Spleen (tissue), 11 donors: ENCODE results near the gene DPF3. TPM values are rescaled to one million over a fixed set of nuclear protein-coding genes. Genes with fewer than 3 reads are reported as not detected.

Experiments used
- DNase-seq: peaks from one replicate; pipeline ENCODE4 v3.0.0-alpha.2; 2020
- H3K27ac ChIP-seq, 8 donors: fragments of 200-600 bp; sonication (generic) in 7 of 8; 1 replicate in 4 of 8; 2 replicates in 4 of 8; pipeline versions ENCODE4 v1.5.0 to v1.8.0; 2016 to 2021; ENCODE audit warnings: inconsistent platforms in 4 of 8, mild to moderate bottlenecking in 4 of 8, moderate library complexity in 1 of 8
- H3K27me3 ChIP-seq, 7 donors: fragments of 200-600 bp; sonication (generic) in 6 of 7; replicated peaks in 1 of 7; 1 replicate in 4 of 7; 2 replicates in 3 of 7; pipeline versions ENCODE4 v1.5.0 to v1.8.0; 2016 to 2021; ENCODE audit warnings: inconsistent platforms in 3 of 7, mild to moderate bottlenecking in 1 of 7
- H3K36me3 ChIP-seq, 6 donors: fragments of 200-600 bp; sonication (generic) in 5 of 6; 1 replicate in 4 of 6; 2 replicates in 2 of 6; pipeline versions ENCODE4 v1.5.0 to v1.8.0; 2016 to 2021; ENCODE audit warnings: inconsistent platforms in 2 of 6
- H3K4me1 ChIP-seq, 6 donors: fragments of 200-600 bp; sonication (generic) in 5 of 6; 1 replicate in 3 of 6; 2 replicates in 3 of 6; pipeline versions ENCODE4 v1.5.0 to v1.8.0; 2016 to 2021; ENCODE audit warnings: inconsistent platforms in 3 of 6
- H3K4me3 ChIP-seq, 8 donors: fragments of 200-600 bp; sonication (generic) in 7 of 8; 1 replicate in 4 of 8; 2 replicates in 4 of 8; pipeline versions ENCODE4 v1.5.0 to v1.8.0; 2016 to 2021; ENCODE audit warnings: inconsistent platforms in 4 of 8, mild to moderate bottlenecking in 4 of 8, moderate library complexity in 2 of 8
- H3K9me3 ChIP-seq, 8 donors: fragments of 200-600 bp; sonication (generic) in 7 of 8; 1 replicate in 4 of 8; 2 replicates in 4 of 8; pipeline versions ENCODE4 v1.5.0 to v1.8.0; 2016 to 2021; ENCODE audit warnings: inconsistent platforms in 4 of 8
- POLR2A ChIP-seq, 3 donors: fragments of 450-650 bp; IDR thresholded peaks; one replicate each; pipeline ENCODE4 v1.5.1; 2017; ENCODE audit warnings: antibody characterized with exemption in 3 of 3, mild to moderate bottlenecking in 1 of 3
- POLR2AphosphoS5 ChIP-seq, 3 donors: sonication (generic); formaldehyde crosslinking; IDR thresholded peaks; one replicate each; pipeline ENCODE4 v1.5.1; 2017; ENCODE audit warnings: antibody characterized with exemption in 3 of 3
- WGBS, 5 donors: extraction: QIAGEN DNeasy Blood & Tissue Kit in 3 of 5; methylation state at CpG; one replicate each; pipeline versions ENCODE4 v1.1.5 to v1.1.7; 2013 to 2018; 5-methylcytosine and 5-hydroxymethylcytosine counted together
- intact Hi-C: fragments of 100-400 bp; cut with DNase I; formaldehyde crosslinking; loops from one replicate; pipeline ENCODE4 v1.15.0; 2023; ENCODE audit warnings: low total_unique reads
- polyA plus RNA-seq, 3 donors: library from polyadenylated mRNA; stranded (reverse); fragments of 200-250 nt; gene quantifications; one replicate each; pipeline ENCODE4 v1.2.1, GENCODE V29; 2013
- total RNA-seq, 7 donors: library from RNA; depleted of rRNA in 3 of 7; stranded (reverse); fragments of >200 nt in 3 of 7; fragmentation: NEBNext Ultra II Directional in 4 of 7; extraction: Animal tissue kit (Norgen Biotek cat#: 25700) in 4 of 7; gene quantifications; one replicate each; pipeline versions ENCODE4 v1.1.0 to v1.2.1, GENCODE V29; 2016 to 2021
- TF ChIP-seq, protein P1 (sequence below), 11 experiments: fragments of 200-600 bp in 7 of 11; fragments of 450-650 bp in 4 of 11; sonication (generic) in 4 of 11; IDR thresholded peaks in 8 of 11; conservative IDR thresholded peaks in 3 of 11; 1 replicate in 7 of 11; 2 replicates in 4 of 11; pipeline versions ENCODE4 v1.4.0 to v1.8.0; 2016 to 2021; ENCODE audit warnings: antibody characterized with exemption in 11 of 11, inconsistent platforms in 4 of 11, mild to moderate bottlenecking in 1 of 11
- donor health status: healthy with polysubstance abuse.
- donor health status: DM: no; HTN: no; CAD: no; lungs with moderate emphysema.
- donor health status: DM: no; HTN: no; CAD: no.
- donor health status: Bipolar disorder and iron deficiency.
- donor health status: healthy.
- donor health status: DM: no; HTN: no; CAD: no.
- donor health status: DM: yes; HTN: yes; CAD: no.

The DPF3 gene
- total and polyA plus RNA-seq, 10 donors = 0.76 to 8.9 (median 3.0) TPM

GRCh38 chr14:72597252-72598233 is 296.4 kb downstream of the DPF3 start:
- H3K4me1 ChIP-seq = peaks cover 0 to 42% (median 8%) of the 10 kb centered on the region in 6 donors
- no peaks in the 10 kb centered on the region for H3K36me3 ChIP-seq
- 55 to 79% (median 68%) methylated on average over 16 of the region's 16 CpGs for WGBS, 5 donors
- peaks cover 0 to 52% (median 0%) of the 10 kb centered on the region in 7 donors for H3K27me3 ChIP-seq
- no peak for TF ChIP-seq POLR2AphosphoS5 (IDR thresholded peaks at IDR 0.05)
- TF ChIP-seq, protein P1, sequence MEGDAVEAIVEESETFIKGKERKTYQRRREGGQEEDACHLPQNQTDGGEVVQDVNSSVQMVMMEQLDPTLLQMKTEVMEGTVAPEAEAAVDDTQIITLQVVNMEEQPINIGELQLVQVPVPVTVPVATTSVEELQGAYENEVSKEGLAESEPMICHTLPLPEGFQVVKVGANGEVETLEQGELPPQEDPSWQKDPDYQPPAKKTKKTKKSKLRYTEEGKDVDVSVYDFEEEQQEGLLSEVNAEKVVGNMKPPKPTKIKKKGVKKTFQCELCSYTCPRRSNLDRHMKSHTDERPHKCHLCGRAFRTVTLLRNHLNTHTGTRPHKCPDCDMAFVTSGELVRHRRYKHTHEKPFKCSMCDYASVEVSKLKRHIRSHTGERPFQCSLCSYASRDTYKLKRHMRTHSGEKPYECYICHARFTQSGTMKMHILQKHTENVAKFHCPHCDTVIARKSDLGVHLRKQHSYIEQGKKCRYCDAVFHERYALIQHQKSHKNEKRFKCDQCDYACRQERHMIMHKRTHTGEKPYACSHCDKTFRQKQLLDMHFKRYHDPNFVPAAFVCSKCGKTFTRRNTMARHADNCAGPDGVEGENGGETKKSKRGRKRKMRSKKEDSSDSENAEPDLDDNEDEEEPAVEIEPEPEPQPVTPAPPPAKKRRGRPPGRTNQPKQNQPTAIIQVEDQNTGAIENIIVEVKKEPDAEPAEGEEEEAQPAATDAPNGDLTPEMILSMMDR (IDR thresholded peaks at IDR 0.05 in 8 of 11, conservative IDR thresholded peaks at IDR 0.05 in 3 of 11) = no peak
- TF ChIP-seq POLR2A (IDR thresholded peaks at IDR 0.05) = no peak
- H3K27ac ChIP-seq = no peak overlapping the region
- H3K4me3 ChIP-seq = no peak overlapping the region
- H3K9me3 ChIP-seq = no peaks in the 10 kb centered on the region
- DNase-seq = no peak
- intact Hi-C loops = no loop called here

- 91 to 94% (median 94%) methylated on average over 8 of the region's 8 CpGs for WGBS, 5 donors
- intact Hi-C loops = no loop called here
- no peak overlapping the region for H3K4me3 ChIP-seq
Measured at GRCh38 chr14:72595152-72595862, 298.6 kb downstream of the DPF3 start.

DNA sequence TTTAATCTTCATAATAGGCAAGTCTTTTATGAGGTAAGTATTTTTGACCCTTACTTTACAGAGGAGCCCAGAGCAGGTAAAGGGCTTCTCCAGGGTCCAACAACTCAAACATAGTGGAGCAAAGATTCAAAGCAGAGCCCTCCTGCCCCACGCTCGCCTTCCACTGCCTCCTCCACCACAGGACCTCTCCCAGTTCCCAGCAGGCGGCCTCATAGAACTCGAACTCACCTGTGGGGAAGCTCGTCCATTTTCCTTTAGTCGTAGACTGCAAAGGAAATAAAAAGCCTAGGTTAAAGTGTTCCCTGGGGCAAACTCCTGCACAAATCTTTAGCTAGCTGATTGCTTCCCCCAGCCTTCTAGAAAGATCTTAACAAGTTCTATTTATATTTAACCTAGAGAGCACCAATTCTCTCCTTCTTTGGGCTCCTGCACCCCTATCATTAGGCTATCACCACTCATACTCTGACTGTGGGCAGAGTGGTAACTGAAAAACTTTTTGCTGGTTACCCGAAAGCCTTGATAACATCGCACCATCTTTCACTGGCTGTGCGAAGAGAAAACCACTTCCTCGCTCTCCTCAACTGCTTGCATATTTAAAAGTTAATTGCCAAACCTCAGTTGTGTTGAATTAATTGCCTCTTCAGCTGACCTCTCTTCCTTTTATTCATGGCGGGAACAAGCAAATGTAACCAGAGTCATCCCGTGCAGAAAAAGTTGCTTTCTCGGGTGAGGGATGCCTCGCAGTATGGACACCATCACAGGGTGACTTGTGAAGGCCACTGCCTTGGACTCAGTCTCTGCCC is 299.6 kb downstream of the DPF3 start:
- H3K4me3 ChIP-seq = no peak overlapping the region
- H3K4me1 ChIP-seq = peaks cover 0 to 56% (median 18%) of the 10 kb centered on the region in 6 donors
- DNase-seq = no peak
- H3K36me3 ChIP-seq = no peaks in the 10 kb centered on the region
- TF ChIP-seq POLR2AphosphoS5 (IDR thresholded peaks at IDR 0.05) (no peak), POLR2A (IDR thresholded peaks at IDR 0.05) (no peak)
- TF ChIP-seq, protein P1 (IDR thresholded peaks at IDR 0.05 in 8 of 11, conservative IDR thresholded peaks at IDR 0.05 in 3 of 11) = no peak
- H3K9me3 ChIP-seq = peaks cover 0 to 11% (median 3%) of the 10 kb centered on the region in 8 donors
- intact Hi-C loops = no loop called here
- WGBS, 5 donors = 39 to 55% (median 48%) methylated on average over 14 of the region's 14 CpGs
- no peak overlapping the region for H3K27ac ChIP-seq
- H3K27me3 ChIP-seq = peaks cover 0 to 38% (median 0%) of the 10 kb centered on the region in 7 donors

More at GRCh38 chr14:72595152-72595862, 298.6 kb downstream of the DPF3 start:
- H3K27me3 ChIP-seq = peaks cover 0 to 46% (median 0%) of the 10 kb centered on the region in 7 donors
- DNase-seq = no peak
- H3K27ac ChIP-seq = no peak overlapping the region
- H3K9me3 ChIP-seq = peaks cover 0 to 2% (median 0%) of the 10 kb centered on the region in 8 donors
- H3K36me3 ChIP-seq = no peaks in the 10 kb centered on the region
- H3K4me1 ChIP-seq = peaks cover 0 to 51% (median 15%) of the 10 kb centered on the region in 6 donors
- TF ChIP-seq, protein P1 (IDR thresholded peaks at IDR 0.05 in 8 of 11, conservative IDR thresholded peaks at IDR 0.05 in 3 of 11) = no peak
- TF ChIP-seq POLR2A (IDR thresholded peaks at IDR 0.05) = no peak
- no peak for TF ChIP-seq POLR2AphosphoS5 (IDR thresholded peaks at IDR 0.05)
